GM18951 (cell line): ENCODE measurements around the gene ARGLU1.

Source experiments
- POLR2A ChIP-seq: IDR thresholded peaks from 4 replicates; pipeline ENCODE4 v1.6.1; 2011; ENCODE audit warnings: mild to moderate bottlenecking; ENCODE audit not compliant: insufficient read length, insufficient read depth; ENCODE audit errors: extremely low read depth
- in situ Hi-C: fragments of 300-500 bp; cut with MboI; formaldehyde crosslinking; loops from one replicate; pipeline ENCODE4 v1.12.0; 2022; ENCODE audit warnings: low sequenced_read_pairs, mixed read lengths, inconsistent platforms; ENCODE audit not compliant: unreplicated experiment

The ARGLU1 gene

GRCh38 chr13:106506286-106506685, 61.7 kb downstream of the ARGLU1 start:
- no peak for TF ChIP-seq POLR2A
- in situ Hi-C loops: no loop called here

- in situ Hi-C loops: no loop called here
- no peak for TF ChIP-seq POLR2A
Observed at GRCh38 chr13:106505732-106506131, 62.2 kb downstream of the ARGLU1 start.

GRCh38 chr13:106505295-106505694, 62.6 kb downstream of the ARGLU1 start:
- no peak for TF ChIP-seq POLR2A
- in situ Hi-C loops: no loop called here

GRCh38 chr13:106503730-106504453, 64.0 kb downstream of the ARGLU1 start:
- in situ Hi-C loops: no loop called here
- no peak for TF ChIP-seq POLR2A

DNA sequence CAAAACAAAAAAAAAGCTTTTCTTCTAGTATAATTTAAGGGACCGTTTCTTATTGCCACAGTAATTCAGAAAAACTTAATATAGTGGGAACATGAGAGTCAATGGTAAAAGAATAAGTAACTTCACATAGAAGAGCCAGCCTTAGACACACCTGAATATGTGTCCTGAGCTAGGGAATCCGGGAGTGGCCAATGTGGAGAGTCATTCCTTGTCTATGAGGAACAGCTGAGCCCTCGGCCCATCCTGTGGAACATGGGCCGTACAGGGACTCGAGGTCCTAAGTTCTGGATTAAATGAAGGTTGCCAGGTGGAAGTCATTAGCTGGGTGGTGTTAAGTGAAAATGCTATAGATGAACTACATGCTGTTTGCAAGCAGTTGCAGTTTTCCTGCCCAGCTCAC, 64.7 kb downstream of the ARGLU1 start:
- in situ Hi-C loops: no loop called here
- TF ChIP-seq POLR2A: no peak

DNA sequence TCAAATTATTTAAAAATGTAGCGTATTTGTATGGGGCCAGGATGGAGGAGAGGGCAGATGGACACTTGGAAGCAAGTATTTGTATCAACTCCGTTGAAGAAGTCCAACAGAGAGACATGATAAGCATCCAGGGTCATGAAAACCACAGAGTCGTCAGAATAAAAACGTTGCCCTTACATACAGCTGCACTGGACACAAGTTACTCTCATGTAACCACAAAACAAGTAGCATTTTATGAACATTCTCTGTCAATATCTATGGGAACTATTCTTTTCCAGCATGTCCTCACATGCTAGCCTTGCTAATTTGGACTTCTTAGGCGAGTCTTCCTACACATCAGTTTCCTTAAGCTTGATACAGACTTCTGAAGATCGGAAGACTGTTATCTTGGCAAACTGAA, 67.5 kb downstream of the ARGLU1 start:
- in situ Hi-C loops: no loop called here
- no peak for TF ChIP-seq POLR2A

GRCh38 chr13:106499896-106500295, 68.0 kb downstream of the ARGLU1 start:
- in situ Hi-C loops: no loop called here
- no peak for TF ChIP-seq POLR2A

DNA sequence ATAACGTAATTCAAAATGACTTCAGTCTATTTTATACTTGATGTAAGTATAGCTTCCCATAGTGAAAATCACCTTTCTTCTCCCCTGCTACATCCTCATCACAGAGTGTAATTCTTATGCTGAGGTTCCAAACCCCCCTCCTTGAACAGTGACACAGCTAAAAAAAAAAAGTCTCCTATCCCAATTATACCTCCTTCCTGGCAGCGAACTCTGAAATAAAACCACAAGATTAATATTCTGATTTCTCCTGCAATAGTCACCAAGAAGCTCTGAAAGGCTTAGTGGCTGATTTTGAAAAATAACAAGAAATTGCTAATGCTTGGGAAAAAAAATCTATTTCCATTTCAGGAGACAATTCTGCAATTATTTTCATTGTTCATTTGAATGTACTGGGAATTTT, 68.8 kb downstream of the ARGLU1 start:
- no peak for TF ChIP-seq POLR2A
- in situ Hi-C loops: no loop called here

DNA sequence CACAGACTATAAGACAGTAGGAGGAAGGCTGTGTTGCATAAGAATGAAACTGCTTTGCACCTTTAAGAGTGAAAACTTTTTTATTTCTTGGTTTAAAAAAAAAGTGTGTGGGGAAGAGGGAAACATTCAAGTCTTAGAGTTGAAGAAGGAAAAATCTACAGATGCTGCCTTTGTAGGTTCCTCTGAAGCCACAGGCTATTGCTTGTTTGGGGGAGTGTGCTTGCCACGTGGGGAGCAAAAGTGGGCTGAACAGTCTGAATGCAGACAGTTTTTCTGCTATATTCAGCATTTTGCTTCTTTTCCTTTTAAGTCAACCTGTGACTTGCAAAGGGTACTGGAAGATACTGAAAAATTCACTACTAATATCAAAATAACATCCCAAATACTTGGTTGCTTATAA, 69.4 kb downstream of the ARGLU1 start:
- TF ChIP-seq POLR2A: no peak
- in situ Hi-C loops: no loop called here

DNA sequence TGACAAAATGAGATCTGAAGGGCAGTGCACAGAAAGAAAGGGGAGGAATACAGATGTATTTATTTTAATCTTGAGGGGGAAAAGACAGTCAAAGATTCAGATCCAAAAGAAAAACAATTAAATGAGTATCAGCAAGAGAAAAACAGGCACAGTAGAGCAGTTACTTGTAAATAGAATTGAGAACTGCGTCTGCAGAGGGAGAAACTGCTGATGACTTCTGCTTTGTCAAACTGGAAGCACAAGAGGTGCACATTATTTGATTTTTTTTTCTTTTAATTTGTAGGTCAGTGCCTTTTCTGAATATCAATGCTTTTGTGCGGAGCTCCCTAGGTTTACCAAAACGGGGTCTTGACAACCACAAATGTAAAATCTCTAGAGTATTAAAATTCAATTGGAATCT, 69.8 kb downstream of the ARGLU1 start:
- in situ Hi-C loops: no loop called here
- no peak for TF ChIP-seq POLR2A

DNA sequence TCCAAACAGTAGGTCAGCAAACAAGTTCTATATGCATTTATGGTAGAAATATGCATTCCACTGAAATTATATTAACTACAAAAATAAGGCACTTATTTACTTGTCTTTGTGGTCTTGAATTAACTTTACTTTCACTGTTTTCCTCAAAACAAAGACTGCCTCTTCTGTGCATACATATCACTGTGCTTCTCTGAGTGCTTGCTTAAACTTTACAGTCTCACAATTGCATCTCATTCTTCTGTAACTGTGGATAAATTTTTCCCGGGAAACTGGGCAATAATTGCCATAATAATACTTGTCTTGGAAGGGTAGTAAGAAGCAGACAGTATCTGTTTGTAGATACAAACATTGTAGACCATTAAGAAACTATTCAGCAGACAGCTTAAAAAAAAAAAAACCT, 70.9 kb downstream of the ARGLU1 start:
- in situ Hi-C loops: no loop called here

DNA sequence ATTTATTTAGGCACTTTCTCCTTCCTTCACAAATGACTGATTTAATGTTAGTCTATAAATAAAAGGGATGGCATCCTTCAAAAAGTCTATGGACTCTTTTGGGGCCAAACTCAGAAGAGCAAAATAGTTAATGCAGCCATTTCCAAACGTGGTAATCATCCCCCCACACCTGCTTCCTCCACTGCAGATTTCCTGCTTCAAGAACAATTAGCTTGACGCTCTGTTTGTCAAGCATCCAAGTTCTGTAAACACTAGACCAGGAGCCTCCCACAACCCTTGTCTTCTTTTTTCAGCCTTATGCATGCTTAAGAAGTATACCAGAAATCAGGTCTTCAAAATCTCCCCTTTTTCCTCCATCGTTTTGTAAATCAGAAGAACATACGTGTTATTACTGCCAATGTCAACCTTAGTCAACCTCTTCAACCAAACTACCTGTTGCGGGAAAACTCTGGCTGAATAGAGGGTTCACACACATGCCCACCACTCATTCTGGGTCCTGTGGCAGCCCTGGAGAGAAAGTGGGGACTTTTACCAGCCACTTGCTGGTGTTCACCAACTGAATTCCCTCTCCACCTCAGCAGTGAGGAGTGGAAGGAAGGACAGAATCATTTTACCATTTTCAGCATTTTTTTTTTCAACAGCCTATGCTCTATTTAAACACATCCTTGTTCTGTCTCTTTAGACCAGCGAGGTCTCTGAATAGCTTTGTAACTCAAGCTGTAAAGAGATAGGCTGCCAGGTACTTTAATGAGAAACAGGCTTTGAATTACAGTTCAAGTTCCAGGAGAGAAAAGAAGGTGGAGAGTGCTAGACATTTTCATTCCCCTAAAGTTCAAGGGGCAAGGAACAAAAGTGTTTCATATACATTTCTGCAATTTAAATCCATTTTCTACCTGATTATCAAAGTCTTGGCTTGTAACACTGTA, 71.6 kb downstream of the ARGLU1 start:
- in situ Hi-C loops: no loop called here
- TF ChIP-seq POLR2A: no peak

More for the DNA sequence above, 70.9 kb downstream of the ARGLU1 start:
- no peak for TF ChIP-seq POLR2A

- in situ Hi-C loops: no loop called here
- TF ChIP-seq POLR2A: no peak
Observed at GRCh38 chr13:106494936-106495335, 73.0 kb downstream of the ARGLU1 start.

DNA sequence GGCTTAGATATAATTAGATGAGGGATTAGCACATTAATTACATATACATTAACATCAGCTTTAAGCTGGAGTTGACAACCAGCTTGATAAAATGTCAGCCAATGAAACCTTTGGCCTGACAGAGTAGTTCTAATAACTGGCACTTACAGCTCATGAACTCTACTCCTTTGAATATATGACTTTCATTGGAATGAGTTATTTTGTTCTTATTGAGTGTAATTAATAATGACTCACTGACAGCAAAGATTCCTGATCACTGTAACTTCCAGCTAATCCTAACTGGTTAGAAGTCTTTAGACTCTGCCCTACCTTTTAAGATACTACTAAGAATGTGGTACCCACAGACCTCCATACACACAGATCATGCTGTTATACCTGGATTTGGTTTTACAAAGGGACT, 73.4 kb downstream of the ARGLU1 start:
- no peak for TF ChIP-seq POLR2A
- in situ Hi-C loops: no loop called here

- no peak for TF ChIP-seq POLR2A
- in situ Hi-C loops: no loop called here
Observed at GRCh38 chr13:106493533-106494220, 74.3 kb downstream of the ARGLU1 start.
